Osteoblast (primary cell): Measurements from ENCODE around the gene OAS2. TPM values are rescaled to one million over a fixed set of nuclear protein-coding genes. Genes with fewer than 3 reads are reported as not detected.

Source experiments
- DNase-seq: peaks from one replicate; pipeline ENCODE4 v3.0.0; 2011; ENCODE audit warnings: low spot score, mixed read lengths; ENCODE audit not compliant: insufficient read length; ENCODE audit errors: missing footprints
- H2AFZ ChIP-seq: 2 replicates; pipeline ENCODE4 v1.6.0; 2011; ENCODE audit warnings: mild to moderate bottlenecking, low read length
- H3K27ac ChIP-seq: 2 replicates; pipeline ENCODE4 v1.5.1; 2011; ENCODE audit warnings: mild to moderate bottlenecking, low read depth, low read length, moderate library complexity
- H3K27me3 ChIP-seq: 2 replicates; pipeline ENCODE4 v1.6.0; 2012; ENCODE audit warnings: mild to moderate bottlenecking, control low read depth, inconsistent platforms, low read length, moderate library complexity; ENCODE audit not compliant: insufficient read depth
- H3K36me3 ChIP-seq: 2 replicates; pipeline ENCODE4 v1.5.1; 2011; ENCODE audit warnings: mild to moderate bottlenecking, low read length, control low read depth, moderate library complexity; ENCODE audit not compliant: insufficient read depth
- H3K4me1 ChIP-seq: 2 replicates; pipeline ENCODE4 v1.5.1; 2011; ENCODE audit warnings: mild to moderate bottlenecking, low read length, control low read depth, moderate library complexity; ENCODE audit not compliant: insufficient read depth
- H3K4me2 ChIP-seq: 2 replicates; pipeline ENCODE4 v1.6.0; 2011; ENCODE audit warnings: mild to moderate bottlenecking, low read length; ENCODE audit not compliant: insufficient read depth
- H3K4me3 ChIP-seq: fragments of 200-600 bp; sonication (generic); 3 replicates; pipeline ENCODE4 v1.5.1; 2012; ENCODE audit warnings: mild to moderate bottlenecking, low read length, inconsistent platforms; ENCODE audit not compliant: insufficient read depth
- H3K79me2 ChIP-seq: 2 replicates; pipeline ENCODE4 v1.6.0; 2012; ENCODE audit warnings: mild to moderate bottlenecking, low read length, control low read depth, inconsistent platforms; ENCODE audit not compliant: insufficient read depth
- H3K9me3 ChIP-seq: 2 replicates; pipeline ENCODE4 v1.5.1; 2011; ENCODE audit warnings: low read depth, low read length, control low read depth
- H4K20me1 ChIP-seq: 2 replicates; pipeline ENCODE4 v1.6.0; 2012; ENCODE audit warnings: mild to moderate bottlenecking, low read length, control low read depth; ENCODE audit not compliant: insufficient read depth
- total RNA-seq: library from RNA; depleted of rRNA; stranded (reverse); fragments of >200 nt; gene quantifications from 2 replicates; pipeline ENCODE4 v1.2.3, GENCODE V29; 2012
- TF ChIP-seq, protein P1 (sequence below): IDR thresholded peaks from 2 replicates; pipeline ENCODE4 v1.5.1; 2011; ENCODE audit warnings: mild to moderate bottlenecking, low read depth, low read length, moderate library complexity; ENCODE audit errors: extremely low read depth

The OAS2 gene
- total RNA-seq, 1 donor: 18.1 TPM

DNA sequence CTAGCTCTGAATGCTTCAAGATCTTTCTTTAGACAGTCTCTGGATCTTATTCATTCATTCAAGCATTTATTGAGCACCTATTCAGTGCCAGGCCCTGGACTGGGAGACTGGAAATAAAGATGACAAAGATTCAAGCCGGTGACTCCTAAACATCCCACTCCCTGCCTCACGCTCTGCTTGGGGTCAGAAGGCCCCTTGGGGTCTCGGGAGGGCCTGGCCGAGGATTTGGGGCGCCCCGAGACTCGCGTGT, 78.0 kb downstream of the OAS2 start:
- Histone ChIP-seq H3K4me3 (no peak overlapping the region), H2AFZ (no peak overlapping the region), H3K36me3 (no peaks in the 10 kb centered on the region), H3K4me2 (no peak overlapping the region), H3K4me1 (no peaks in the 10 kb centered on the region), H3K27ac (no peak overlapping the region), H3K79me2 (no peaks in the 10 kb centered on the region), H3K27me3 (peaks cover 37% of the 10 kb centered on the region), H4K20me1 (no peaks in the 10 kb centered on the region), H3K9me3 (no peaks in the 10 kb centered on the region)
- DNase-seq: no peak
- TF ChIP-seq, protein P1, sequence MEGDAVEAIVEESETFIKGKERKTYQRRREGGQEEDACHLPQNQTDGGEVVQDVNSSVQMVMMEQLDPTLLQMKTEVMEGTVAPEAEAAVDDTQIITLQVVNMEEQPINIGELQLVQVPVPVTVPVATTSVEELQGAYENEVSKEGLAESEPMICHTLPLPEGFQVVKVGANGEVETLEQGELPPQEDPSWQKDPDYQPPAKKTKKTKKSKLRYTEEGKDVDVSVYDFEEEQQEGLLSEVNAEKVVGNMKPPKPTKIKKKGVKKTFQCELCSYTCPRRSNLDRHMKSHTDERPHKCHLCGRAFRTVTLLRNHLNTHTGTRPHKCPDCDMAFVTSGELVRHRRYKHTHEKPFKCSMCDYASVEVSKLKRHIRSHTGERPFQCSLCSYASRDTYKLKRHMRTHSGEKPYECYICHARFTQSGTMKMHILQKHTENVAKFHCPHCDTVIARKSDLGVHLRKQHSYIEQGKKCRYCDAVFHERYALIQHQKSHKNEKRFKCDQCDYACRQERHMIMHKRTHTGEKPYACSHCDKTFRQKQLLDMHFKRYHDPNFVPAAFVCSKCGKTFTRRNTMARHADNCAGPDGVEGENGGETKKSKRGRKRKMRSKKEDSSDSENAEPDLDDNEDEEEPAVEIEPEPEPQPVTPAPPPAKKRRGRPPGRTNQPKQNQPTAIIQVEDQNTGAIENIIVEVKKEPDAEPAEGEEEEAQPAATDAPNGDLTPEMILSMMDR: no peak

DNA sequence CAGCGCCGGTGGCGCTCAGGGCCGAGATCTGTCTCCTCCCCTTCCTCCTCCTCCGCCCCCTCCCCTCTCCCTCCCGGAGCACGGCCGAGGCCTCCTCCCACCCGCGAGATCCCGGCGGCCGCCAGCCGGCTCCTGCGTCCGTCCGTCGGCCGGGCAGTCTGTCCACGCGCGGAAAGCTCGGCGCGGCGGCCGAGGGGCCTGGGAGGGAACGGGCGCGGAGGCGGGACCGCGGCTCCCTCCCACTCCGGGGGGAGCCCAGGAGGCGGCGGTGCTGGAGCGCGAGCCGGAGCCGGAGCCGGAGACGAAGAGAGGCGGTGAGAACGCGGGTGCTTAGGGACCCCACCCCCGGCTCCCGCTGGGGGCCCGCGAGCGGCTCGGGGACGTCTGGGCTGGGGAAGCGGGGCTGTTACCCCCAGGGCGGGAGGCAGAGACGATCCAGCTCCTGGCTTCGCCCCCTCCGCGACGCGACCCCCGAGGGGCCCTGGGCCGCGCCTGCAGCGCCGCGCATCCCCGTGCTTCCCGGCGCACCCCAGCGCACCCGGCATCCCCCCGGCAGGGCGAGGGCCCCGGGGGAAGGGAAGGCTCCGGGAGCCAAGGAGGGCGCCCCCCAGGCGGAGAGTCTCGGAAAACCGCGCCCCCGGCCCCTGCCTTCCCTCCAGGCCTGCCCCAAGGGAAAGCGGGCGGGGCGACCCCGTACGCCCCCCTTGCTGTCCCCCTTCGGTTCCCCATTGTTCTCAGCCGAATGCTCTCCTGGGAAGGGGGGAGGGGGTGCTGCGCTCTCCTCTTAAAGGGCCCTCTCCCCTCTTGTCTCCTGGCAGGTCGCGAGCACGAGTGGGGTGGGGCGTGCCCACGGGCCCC, 78.5 kb downstream of the OAS2 start, which contains the start of gene DTX1:
DTX1 (plus strand) TSS at position 100 of the 858 bp plus-strand sequence. CDS start 1,463 bp downstream, outside the sequence.
- H2AFZ ChIP-seq: no peak within 1 kb of the TSS
- peak; percentile 87 for DNase-seq
- no peaks in the 10 kb centered on the region for H3K4me1 ChIP-seq
- peaks cover 37% of the 10 kb centered on the region for H3K27me3 ChIP-seq
- H3K27ac ChIP-seq: no peak within 1 kb of the TSS
- H3K4me3 ChIP-seq: peak within 1 kb of the TSS; percentile 13
- H3K9me3 ChIP-seq: no peaks in the 10 kb centered on the region
- TF ChIP-seq, protein P1: no peak
- H3K79me2 ChIP-seq: no peaks in the 10 kb centered on the region
- no peak within 1 kb of the TSS for H3K4me2 ChIP-seq
- no peaks in the 10 kb centered on the region for H4K20me1 ChIP-seq
- no peaks in the 10 kb centered on the region for H3K36me3 ChIP-seq

DNA sequence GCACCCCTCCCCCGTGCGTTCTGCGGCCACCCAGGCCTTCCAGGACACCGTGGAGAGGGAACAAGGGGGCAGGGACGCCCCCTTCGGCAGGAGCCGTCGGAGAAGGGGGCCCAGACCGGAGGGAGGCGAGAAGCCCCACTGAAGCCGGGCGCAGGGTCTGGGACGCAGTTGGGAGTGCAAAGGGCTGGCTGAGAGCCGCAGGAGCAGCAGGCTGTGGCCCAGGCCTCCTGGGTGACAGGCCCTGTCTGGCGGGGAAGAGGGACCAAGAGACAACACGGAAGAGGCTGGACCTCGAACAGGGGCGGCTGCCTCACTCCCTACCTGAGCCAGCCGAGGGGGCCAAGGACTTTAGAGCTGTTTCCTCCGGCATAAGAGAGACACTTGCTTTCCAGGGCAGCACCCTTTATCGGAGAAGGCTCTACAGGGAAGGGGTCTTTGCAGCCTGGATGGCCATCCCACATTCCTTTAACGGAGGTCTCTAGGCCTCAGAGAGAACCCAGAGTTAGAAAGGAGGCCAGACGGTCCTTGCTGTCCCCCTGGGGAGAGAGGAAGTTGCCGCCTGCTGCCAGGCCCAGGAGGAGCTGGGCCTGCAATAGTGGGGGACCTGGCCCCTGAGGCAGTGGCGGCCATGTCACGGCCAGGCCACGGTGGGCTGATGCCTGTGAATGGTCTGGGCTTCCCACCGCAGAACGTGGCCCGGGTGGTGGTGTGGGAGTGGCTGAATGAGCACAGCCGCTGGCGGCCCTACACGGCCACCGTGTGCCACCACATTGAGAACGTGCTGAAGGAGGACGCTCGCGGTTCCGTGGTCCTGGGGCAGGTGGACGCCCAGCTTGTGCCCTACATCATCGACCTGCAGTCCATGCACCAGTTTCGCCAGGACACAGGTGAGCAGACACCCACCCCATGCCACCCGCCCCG, 79.5 kb downstream of the OAS2 start:
- H3K4me1 ChIP-seq: no peaks in the 10 kb centered on the region
- H3K27me3 ChIP-seq: peaks cover 37% of the 10 kb centered on the region
- H3K79me2 ChIP-seq: no peaks in the 10 kb centered on the region
- peak; percentile 71 for DNase-seq
- no peak overlapping the region for H3K4me3 ChIP-seq
- H2AFZ ChIP-seq: no peak overlapping the region
- no peaks in the 10 kb centered on the region for H3K36me3 ChIP-seq
- TF ChIP-seq, protein P1: no peak
- no peaks in the 10 kb centered on the region for H4K20me1 ChIP-seq
- H3K4me2 ChIP-seq: no peak overlapping the region
- H3K9me3 ChIP-seq: no peaks in the 10 kb centered on the region
- no peak overlapping the region for H3K27ac ChIP-seq

DNA sequence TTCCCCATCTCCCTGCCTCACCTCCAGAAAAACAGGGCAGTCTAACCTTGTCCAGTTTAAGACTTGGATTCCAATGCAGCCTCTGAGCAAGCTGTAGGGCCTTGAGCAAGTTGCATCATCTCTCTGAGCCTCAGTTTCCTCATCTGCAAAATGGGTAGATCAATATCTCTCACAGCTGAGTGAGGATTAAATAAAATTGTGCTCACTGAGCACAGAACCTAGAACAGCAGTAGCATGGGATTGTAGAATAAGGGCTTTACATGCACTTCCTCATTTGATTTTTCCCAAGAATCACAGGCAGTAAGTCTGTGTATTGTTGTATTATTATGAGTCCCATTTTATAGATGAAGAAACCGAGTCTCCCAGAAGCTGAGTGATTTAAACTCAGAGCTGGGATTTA, 80.2 kb downstream of the OAS2 start:
- H3K9me3 ChIP-seq: no peaks in the 10 kb centered on the region
- H3K27ac ChIP-seq: no peak overlapping the region
- peak; percentile 71 for DNase-seq
- H4K20me1 ChIP-seq: no peaks in the 10 kb centered on the region
- H3K36me3 ChIP-seq: no peaks in the 10 kb centered on the region
- H3K27me3 ChIP-seq: peaks cover 37% of the 10 kb centered on the region
- no peak overlapping the region for H3K4me3 ChIP-seq
- no peak overlapping the region for H3K4me2 ChIP-seq
- H3K4me1 ChIP-seq: no peaks in the 10 kb centered on the region
- TF ChIP-seq, protein P1: no peak
- H2AFZ ChIP-seq: no peak overlapping the region
- no peaks in the 10 kb centered on the region for H3K79me2 ChIP-seq
